ENCODE measurements around the gene NAPSA.

DNA sequence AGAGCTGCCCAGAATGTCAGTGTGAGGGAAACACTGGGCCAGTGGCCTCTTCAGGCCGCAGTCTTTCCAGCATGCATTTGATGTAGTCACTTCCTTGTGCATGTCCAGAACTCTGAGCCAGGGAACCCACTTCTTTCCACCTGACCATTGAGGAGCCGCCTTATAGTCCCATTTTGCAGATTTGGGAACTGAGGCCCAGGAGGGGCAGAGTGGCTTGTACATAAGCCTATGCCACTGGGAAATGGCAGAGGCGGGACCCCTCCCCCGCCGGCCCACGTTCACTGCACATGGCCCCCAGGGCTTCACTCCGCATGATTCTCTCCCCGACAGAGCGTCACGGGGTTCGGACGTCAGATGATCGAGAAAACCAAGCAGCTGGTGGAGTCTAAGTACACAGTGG lies 47.7 kb upstream of the NAPSA start:
- TF ChIP-seq SP1 (IDR thresholded peaks at IDR 0.05) (no peak), NFRKB (IDR thresholded peaks at IDR 0.05) (no peak), FOXA1 (IDR thresholded peaks at IDR 0.05) (no peak), TARDBP (IDR thresholded peaks at IDR 0.05) (no peak), L3MBTL2 (conservative IDR thresholded peaks at IDR 0.05) (no peak), LEF1 (IDR thresholded peaks at IDR 0.05; ENCODE audit: borderline replicate concordance) (no peak), ZNF384 (IDR thresholded peaks at IDR 0.05) (no peak), FOXM1 (IDR thresholded peaks at IDR 0.05; ENCODE audit: borderline replicate concordance) (no peak), SUZ12 (IDR thresholded peaks at IDR 0.05) (no peak), HDGF (IDR thresholded peaks at IDR 0.05; ENCODE audit: borderline replicate concordance) (no peak), FOXK2 (IDR thresholded peaks at IDR 0.05) (no peak)

Data from HEK293T (cell line).